ENCODE data around the gene KRT33B.
"Not testable (repeated sequence)": the region's sequence is repeated elsewhere in the genome, so short reads cannot be mapped to it uniquely, and the experiment has no call there.

The KRT33B gene

DNA sequence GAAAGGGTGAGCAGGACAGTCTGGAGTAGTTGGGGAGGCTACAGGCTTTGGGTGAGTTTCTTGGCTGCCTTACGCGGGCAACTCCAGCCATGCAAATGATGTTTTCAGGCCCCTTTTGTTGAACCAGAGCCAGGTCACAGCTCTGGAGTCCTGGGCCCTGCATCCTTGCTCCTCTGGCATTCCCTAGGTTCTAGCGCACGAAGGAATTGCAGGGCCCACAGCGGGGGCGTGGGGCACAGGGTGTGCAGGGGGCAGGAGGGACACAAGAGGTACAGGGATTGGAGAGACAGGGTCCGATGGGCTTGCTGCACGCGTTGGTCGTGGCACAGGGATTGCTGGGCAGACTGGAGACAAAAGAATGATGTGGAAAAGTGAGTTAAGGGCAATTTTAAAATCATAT lies 24.2 kb upstream of the KRT33B start:
- DNase-seq (ENCODE audit: low spot score): no peak

DNA sequence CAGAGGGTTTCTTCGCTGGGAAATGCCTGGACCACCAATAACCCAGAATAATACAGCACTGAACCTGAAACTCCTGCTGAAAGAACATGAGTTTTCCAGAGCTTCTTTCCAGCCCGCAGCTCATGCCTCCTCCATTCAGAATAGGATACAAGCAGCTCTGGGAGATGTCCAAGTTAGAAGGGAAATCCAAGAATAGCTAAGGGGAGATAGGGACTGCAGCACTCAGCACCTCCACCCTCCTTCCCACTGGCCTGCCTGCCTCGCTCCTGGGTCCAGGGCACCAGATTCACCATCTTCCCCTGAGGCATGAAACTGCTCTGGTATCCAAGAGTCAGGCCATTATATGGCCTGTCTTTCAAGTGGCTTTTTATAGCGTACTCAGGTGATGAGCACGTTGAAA lies 23.7 kb upstream of the KRT33B start:
- DNase-seq (ENCODE audit: low spot score): no peak

GRCh38 chr17:41392278-41392677 lies 22.7 kb upstream of the KRT33B start:
- no peak for DNase-seq (ENCODE audit: low spot score)

GRCh38 chr17:41391535-41391934 lies 21.9 kb upstream of the KRT33B start:
- DNase-seq (ENCODE audit: low spot score): no peak

DNA sequence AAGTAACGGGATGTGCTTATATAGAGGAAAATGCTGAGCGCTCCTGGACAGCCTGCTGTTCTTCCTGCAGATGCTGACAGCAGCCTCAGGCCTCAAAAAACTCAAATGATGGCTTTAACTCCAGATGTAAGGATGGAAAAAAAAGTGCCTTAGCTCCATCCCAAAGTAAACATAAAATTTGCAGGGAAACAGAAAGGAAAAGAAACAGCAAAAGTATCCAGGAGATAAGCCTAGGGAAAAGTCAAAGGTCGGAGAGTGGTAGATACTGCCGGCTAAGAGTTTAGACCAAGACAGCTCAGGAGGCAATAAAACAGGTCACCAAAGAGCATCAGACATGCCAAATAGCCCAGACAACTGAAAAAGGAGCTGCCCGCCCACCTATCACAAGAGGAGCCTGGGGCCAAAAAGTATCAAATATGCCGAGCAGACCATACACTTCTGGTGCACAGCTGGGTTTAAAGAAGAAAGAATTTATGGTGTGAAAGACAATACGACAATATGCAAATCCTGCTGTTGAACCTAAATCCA lies 20.9 kb upstream of the KRT33B start:
- no peak for DNase-seq (ENCODE audit: low spot score)

DNA sequence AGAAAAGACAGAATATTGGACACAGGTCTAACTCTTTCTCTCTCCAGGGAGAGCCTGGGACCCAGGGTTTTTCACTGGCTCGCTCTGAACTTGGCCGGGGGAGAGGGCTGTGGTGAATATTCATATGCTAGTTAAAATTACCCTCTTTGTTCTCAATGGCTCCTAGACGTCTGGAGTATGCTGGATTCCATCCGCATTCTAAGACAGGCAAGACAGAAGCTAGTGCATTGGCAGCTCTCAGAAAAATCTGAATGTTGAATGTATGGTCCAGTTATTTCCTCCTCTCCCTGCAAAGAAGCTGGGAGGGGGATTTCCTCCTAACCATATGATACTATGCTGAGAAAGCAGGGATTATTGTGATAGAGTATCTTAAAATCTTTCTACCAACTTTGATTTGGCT lies 18.1 kb upstream of the KRT33B start:
- DNase-seq (ENCODE audit: low spot score): no peak

- no peak for DNase-seq (ENCODE audit: low spot score)
Measured at GRCh38 chr17:41386227-41386626, 16.6 kb upstream of the KRT33B start.

GRCh38 chr17:41383690-41384089 lies 14.1 kb upstream of the KRT33B start:
- DNase-seq (ENCODE audit: low spot score): no peak

DNA sequence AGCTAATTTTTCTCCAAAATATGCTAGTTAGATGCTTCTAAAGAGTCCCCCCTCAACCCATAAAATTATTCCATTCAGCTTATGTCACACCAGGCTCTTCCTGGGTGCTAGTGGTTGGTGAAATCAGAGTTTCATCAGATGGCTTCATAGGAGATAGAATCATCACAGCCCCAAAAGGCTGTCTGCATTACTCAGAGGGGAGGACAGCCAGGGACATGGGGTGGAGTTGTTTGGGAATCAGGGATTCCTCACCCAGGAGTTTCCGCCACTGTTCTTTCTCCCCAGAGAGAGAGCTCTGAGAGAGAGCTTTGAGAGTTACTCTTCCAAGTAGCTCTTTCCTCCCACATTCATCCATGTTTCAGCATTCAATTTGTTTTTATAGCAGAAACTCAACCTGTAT lies 12.8 kb upstream of the KRT33B start:
- no peak for DNase-seq (ENCODE audit: low spot score)

DNA sequence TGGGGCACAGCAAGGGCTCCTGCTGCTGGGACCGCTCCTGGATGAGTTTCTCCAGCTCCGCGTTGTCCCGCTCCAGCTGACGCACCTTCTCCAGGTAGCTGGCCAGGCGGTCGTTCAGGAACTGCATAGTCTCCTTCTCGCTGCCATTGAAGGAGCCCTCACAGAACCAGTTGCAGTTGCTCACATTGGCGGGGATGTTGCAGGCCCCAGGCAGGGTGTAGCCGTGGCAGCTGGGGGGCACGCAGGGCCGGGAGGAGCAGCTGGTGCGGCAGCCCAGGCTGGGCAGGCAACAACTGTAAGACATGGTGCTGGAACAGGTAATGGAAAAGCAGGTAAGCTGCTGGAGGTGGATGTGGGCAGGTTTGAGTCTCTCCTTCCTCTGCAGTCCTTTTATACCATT lies 12.3 kb upstream of the KRT33B start, which contains the start of gene KRT34:
Gene KRT34, minus strand, starts transcription at position 364 of the 400 bp plus-strand sequence. Its CDS starts 60 bp downstream, at position 304.
- not testable (repeated sequence) for DNase-seq (ENCODE audit: low spot score)

DNA sequence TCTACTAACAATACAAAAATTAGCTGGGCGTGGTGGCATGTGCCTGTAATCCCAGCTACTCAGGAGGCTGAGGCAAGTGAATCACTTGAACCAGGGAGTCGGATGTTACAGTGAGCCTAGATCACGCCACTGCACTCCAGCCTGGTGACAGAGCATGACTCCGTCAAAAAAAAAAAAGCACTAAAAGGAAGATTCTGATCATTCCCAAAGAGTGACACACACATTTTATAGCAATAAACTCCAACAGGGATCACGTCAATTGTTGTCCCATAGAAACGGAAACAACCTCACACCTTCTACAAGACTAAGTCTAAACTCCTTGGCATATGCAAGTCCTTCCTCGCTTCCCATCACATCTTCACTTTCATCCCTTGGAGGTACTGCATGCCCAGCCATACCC lies 10.5 kb upstream of the KRT33B start:
- DNase-seq (ENCODE audit: low spot score): not testable (repeated sequence)

- DNase-seq (ENCODE audit: low spot score): no peak
Measured at GRCh38 chr17:41377546-41377945, 7.9 kb upstream of the KRT33B start.

- no peak for DNase-seq (ENCODE audit: low spot score)
Measured at GRCh38 chr17:41369023-41369422, 590 bp downstream of the KRT33B start.

DNA sequence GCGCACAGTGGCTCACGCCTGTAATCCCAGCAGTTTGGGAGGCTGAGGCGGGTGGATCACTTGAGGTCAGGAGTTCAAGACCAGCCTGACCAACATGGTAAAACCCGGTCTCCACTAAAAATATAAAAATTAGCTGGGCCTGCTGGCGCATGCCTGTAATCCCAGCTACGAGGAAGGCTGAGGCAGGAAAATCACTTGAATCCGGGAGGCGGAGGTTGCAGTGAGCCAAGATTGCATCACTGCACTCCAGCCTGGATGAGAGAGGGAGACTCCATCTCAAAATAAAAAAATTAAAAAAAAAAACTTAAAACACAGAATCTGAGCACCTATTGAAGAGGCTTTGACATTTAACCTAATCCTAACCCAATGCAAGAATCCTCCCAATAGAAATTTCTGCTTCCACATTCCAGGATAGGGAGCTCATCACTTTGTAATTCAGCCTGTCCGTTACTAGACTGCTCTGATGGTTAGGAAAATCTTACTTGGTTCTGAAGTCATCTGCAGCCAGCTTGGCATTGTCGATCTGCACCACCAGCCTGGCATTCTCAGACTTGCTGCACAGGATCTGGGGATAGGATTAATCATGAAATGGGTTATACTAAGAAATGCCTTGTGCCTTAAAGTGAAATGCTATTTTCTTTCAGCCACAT lies 2.1 kb downstream of the KRT33B start:
- no peak for DNase-seq (ENCODE audit: low spot score)

DNA sequence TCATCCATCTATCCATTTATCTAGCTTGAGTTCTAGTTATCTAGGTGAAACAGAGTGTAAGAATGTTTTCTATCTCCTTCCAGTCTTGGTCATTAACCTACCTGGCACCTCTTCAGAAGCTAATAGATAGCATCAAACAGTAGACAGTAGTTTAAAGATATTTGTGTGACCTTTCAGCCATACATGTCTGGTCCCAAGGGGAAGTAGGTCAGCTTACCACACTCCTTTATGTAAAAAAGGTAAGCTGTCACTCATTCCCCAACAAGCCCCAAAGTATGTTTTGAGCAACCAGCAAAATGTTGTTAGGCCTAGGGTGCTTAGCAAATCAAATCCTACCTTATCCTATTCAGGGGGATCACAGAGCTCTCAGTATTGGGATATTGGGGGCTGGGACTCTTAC lies 3.5 kb downstream of the KRT33B start:
- no peak for DNase-seq (ENCODE audit: low spot score)

GRCh38 chr17:41363881-41364280 lies 5.7 kb downstream of the KRT33B start:
- DNase-seq (ENCODE audit: low spot score): no peak

DNA sequence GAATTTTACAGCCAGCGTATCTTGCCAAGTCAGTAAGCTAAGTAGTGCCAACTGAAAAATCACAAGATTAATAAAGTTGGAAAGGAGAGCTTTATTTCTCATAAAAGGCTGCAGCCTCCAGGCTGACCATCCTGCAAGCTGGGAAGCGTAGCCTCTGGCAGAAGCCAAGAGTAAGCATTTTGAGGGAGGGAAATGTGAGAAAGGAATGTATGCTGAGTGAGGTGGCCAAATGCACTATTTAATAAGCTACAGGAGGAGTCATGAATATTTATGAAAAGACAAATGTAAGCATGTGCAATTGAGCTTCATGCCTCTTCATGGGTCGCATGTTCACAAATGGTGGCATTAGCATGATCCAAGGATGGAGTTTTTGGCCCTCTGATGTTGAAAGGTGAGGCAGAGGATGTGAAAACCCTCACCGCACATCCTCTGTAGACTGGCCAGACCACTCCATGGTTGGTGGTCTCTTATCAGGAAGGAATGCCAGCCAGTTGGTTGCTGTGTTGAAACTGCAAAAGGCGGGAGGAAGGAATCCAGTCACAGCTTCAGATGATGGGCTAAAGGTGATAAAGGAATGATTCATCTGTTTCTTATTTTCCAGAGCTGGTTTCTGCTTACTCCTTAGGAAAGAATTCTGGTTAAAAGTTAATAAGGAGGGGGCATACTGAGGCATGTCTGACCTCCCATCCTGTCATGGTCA lies 9.2 kb downstream of the KRT33B start:
- no peak for DNase-seq (ENCODE audit: low spot score)

DNA sequence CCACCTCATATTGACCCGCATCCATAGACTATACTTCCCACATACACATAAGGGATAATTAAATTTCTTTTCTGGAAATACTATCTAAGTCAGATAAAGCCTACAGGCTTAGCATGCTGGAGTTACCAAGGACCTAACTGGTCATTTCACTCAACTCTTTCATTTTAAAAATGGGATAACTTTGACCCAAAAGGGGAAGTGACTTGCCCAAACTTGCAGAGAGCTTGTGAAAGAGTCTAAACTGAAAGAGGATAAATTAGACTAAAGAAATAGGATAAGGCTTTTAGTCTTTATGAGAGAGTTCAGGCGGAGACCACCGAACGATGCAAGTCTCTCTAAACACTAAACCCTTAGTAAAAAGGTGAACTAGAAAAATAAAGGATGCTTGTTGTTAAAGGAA lies 15.1 kb downstream of the KRT33B start:
- DNase-seq (ENCODE audit: low spot score): no peak

DNA sequence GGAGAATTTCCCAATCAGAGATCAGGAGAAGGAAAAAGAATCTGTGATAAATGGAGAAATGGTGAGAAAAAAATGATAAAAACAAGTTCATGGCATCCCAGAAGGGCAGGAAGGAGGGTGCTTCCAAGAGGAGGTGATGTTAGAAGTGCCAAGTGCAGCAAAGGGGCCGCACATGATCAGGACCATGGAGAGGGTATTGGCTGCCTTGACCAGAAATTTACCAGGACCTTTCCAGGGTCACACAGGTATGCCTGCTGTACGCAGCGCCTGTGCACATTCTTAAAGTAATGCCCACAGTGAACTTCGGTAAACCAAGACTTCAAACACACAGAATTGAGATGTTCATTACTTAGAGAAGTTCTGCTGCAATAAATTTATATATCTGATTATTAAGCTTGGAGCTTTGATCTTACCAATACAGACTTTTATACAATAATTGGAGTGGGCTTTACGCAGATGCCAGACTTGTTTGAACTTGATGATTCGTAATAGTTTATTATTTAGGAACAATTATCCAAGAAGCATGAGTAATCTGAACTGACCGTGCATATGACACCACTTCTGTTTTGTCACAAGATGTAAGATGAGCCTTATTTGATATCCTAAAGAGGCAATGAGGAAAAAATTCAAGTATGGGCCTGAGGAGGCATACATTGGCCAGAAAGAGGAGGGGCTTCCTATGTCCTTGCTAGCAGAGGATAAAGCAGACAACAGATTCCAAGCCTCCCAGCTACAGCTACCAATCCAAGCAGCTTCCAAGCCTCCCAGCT lies 16.8 kb downstream of the KRT33B start:
- no peak for DNase-seq (ENCODE audit: low spot score)

GRCh38 chr17:41351177-41351576 lies 18.4 kb downstream of the KRT33B start:
- no peak for DNase-seq (ENCODE audit: low spot score)

DNA sequence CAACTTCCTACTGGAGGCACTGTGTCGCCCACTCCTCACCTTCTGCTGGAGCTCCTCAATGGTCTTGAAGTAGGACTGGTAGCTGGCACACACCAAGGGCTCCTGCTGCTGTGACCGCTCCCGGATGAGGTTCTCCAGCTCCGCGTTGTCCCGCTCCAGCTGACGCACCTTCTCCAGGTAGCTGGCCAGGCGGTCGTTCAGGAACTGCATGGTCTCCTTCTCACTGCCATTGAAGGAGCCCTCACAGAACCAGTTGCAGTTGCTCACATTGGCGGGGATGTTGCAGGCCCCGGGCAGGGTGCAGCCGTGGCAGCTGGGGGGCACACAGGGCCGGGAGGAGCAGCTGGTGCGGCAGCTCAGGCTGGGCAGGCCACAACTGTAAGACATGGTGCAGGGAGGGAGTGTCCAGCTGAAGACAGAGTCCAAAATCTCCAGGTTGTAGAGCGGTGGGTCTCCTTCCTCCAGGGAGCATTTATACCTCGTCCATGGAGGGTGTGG lies 19.2 kb downstream of the KRT33B start, which contains the start of gene KRT33A:
Gene KRT33A, minus strand, starts transcription at position 448 of the 498 bp plus-strand sequence. Its CDS starts 61 bp downstream, at position 387.
- DNase-seq (ENCODE audit: low spot score): not testable (repeated sequence)

Measured in CD4-positive, alpha-beta T cell treated with Interleukin-2 at 100 ng/mL for 4 hours (primary cell).